HL-60 (cell line): Measurements from ENCODE around the gene LRMDA.

Source experiments
- CTCF ChIP-seq: IDR thresholded peaks from one replicate; pipeline ENCODE4 v1.5.1; 2011; ENCODE audit warnings: low read length, control low read depth, inconsistent platforms; ENCODE audit not compliant: insufficient read depth
- GABPA ChIP-seq: IDR thresholded peaks from 2 replicates; pipeline ENCODE4 v1.6.1; 2012; ENCODE audit warnings: low read depth
- POLR2AphosphoS5 ChIP-seq: IDR thresholded peaks from 2 replicates; pipeline ENCODE4 v1.6.1; 2012; ENCODE audit warnings: low read depth

GRCh38 chr10:75818552-75818951 lies 387.1 kb downstream of the LRMDA start:
- TF ChIP-seq CTCF (no peak), POLR2AphosphoS5 (no peak), GABPA (no peak)
